Osteocyte (in vitro differentiated cells): Measurements from ENCODE around the gene NPAS4. TPM values are rescaled to one million over a fixed set of nuclear protein-coding genes. Genes with fewer than 3 reads are reported as not detected.
"Not testable (repeated sequence)": the region's sequence is repeated elsewhere in the genome, so short reads cannot be mapped to it uniquely, and the experiment has no call there.

Experiments
- DNase-seq: peaks from one replicate; pipeline ENCODE4 v3.0.0; 2021; ENCODE audit warnings: mixed read lengths; ENCODE audit not compliant: unreplicated experiment; ENCODE audit errors: extremely low spot score
- H3K27ac Mint-ChIP-seq: one replicate; pipeline ENCODE4 v1.8.0; 2021; ENCODE audit warnings: mild to moderate bottlenecking, mixed read lengths; ENCODE audit not compliant: unreplicated experiment
- H3K27me3 Mint-ChIP-seq: one replicate; pipeline ENCODE4 v1.8.0; 2021; ENCODE audit warnings: mixed read lengths; ENCODE audit not compliant: unreplicated experiment
- H3K36me3 Mint-ChIP-seq: one replicate; pipeline ENCODE4 v1.8.0; 2021; ENCODE audit warnings: mixed read lengths; ENCODE audit not compliant: unreplicated experiment
- H3K4me1 Mint-ChIP-seq: one replicate; pipeline ENCODE4 v1.8.0; 2021; ENCODE audit warnings: mixed read lengths; ENCODE audit not compliant: unreplicated experiment
- H3K4me3 Mint-ChIP-seq: one replicate; pipeline ENCODE4 v1.8.0; 2021; ENCODE audit warnings: mild to moderate bottlenecking, moderate library complexity, mixed read lengths; ENCODE audit not compliant: unreplicated experiment
- H3K9me3 Mint-ChIP-seq: one replicate; pipeline ENCODE4 v1.8.0; 2021; ENCODE audit warnings: mixed read lengths; ENCODE audit not compliant: unreplicated experiment
- total RNA-seq: library from RNA; stranded (reverse); gene quantifications from 2 replicates; pipeline ENCODE4 v1.2.1, GENCODE V29; 2021
- TF ChIP-seq, protein P1 (sequence below): fragments of 200-600 bp; sonication (generic); IDR thresholded peaks from 2 replicates; pipeline ENCODE4 v1.5.0; 2021; ENCODE audit warnings: antibody characterized with exemption, mild to moderate bottlenecking, moderate library complexity

Gene NPAS4
- total RNA-seq, 1 donor from 2014 or later, result 0.11 TPM

DNA sequence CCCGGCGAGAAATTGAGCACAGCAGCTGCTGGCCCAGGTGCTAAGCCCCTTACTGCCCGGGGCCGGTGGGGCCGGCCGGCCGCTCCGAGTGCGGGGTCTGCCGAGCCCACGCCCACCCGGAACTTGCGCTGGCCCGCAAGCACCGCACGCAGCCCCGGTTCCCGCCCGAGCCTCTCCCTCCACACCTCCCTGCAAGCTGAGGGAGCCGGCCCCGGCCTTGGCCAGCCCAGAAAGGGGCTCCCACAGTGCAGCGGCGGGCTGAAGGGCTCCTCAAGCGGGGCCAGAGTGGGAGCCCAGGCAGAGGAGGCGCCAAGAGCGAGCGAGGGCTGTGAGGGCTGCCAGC is 20.1 kb downstream of the NPAS4 start:
- H3K27ac Mint-ChIP-seq, DNase-seq, H3K9me3 Mint-ChIP-seq, H3K36me3 Mint-ChIP-seq, H3K4me3 Mint-ChIP-seq: not testable (repeated sequence)
- H3K4me1 Mint-ChIP-seq, result peaks cover 10% of the 10 kb centered on the region
- peaks cover 10% of the 10 kb centered on the region for H3K27me3 Mint-ChIP-seq

DNA sequence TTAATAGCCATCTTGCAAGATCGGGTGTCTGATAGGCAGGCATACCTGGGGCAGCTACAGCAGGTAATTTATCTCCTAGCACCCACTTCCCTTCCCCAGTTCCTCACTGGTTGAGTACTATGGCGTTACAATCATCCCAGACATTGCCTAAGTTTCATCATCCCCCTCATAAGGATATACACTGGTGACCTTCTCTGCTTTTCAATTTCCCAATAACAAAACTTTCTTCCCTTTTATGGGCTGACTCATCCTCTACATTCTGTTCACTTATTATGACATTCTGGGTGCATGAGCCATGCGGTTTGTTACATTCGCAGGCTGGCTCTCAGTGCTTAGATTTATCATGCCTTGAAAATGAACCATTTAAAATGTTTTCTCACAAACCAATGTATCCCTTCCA is 22.8 kb downstream of the NPAS4 start:
- peaks cover 10% of the 10 kb centered on the region for H3K9me3 Mint-ChIP-seq
- TF ChIP-seq, protein P1, sequence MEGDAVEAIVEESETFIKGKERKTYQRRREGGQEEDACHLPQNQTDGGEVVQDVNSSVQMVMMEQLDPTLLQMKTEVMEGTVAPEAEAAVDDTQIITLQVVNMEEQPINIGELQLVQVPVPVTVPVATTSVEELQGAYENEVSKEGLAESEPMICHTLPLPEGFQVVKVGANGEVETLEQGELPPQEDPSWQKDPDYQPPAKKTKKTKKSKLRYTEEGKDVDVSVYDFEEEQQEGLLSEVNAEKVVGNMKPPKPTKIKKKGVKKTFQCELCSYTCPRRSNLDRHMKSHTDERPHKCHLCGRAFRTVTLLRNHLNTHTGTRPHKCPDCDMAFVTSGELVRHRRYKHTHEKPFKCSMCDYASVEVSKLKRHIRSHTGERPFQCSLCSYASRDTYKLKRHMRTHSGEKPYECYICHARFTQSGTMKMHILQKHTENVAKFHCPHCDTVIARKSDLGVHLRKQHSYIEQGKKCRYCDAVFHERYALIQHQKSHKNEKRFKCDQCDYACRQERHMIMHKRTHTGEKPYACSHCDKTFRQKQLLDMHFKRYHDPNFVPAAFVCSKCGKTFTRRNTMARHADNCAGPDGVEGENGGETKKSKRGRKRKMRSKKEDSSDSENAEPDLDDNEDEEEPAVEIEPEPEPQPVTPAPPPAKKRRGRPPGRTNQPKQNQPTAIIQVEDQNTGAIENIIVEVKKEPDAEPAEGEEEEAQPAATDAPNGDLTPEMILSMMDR, result no peak
- H3K4me3 Mint-ChIP-seq, result no peak overlapping the region
- H3K27ac Mint-ChIP-seq, result no peak overlapping the region
- DNase-seq, result no peak
- H3K36me3 Mint-ChIP-seq, result no peaks in the 10 kb centered on the region
- peaks cover 27% of the 10 kb centered on the region for H3K27me3 Mint-ChIP-seq
- H3K4me1 Mint-ChIP-seq, result no peaks in the 10 kb centered on the region

GRCh38 chr11:66447012-66447411 is 26.2 kb downstream of the NPAS4 start:
- Mint-ChIP-seq H3K36me3 (no peaks in the 10 kb centered on the region), H3K9me3 (peaks cover 10% of the 10 kb centered on the region), H3K27ac (no peak overlapping the region), H3K27me3 (peaks cover 56% of the 10 kb centered on the region), H3K4me3 (no peak overlapping the region), H3K4me1 (no peaks in the 10 kb centered on the region)
- no peak for DNase-seq
- TF ChIP-seq, protein P1, result no peak

GRCh38 chr11:66448523-66448922 is 27.7 kb downstream of the NPAS4 start:
- Mint-ChIP-seq H3K4me1 (no peaks in the 10 kb centered on the region), H3K9me3 (peaks cover 4% of the 10 kb centered on the region), H3K27ac (no peak overlapping the region), H3K27me3 (peaks cover 57% of the 10 kb centered on the region), H3K4me3 (no peak overlapping the region), H3K36me3 (no peaks in the 10 kb centered on the region)
- TF ChIP-seq, protein P1, result no peak
- no peak for DNase-seq

GRCh38 chr11:66450560-66450959 is 29.7 kb downstream of the NPAS4 start:
- H3K36me3 Mint-ChIP-seq, result no peaks in the 10 kb centered on the region
- TF ChIP-seq, protein P1, result no peak
- no peak overlapping the region for H3K27ac Mint-ChIP-seq
- no peaks in the 10 kb centered on the region for H3K4me1 Mint-ChIP-seq
- H3K9me3 Mint-ChIP-seq, result no peaks in the 10 kb centered on the region
- peaks cover 69% of the 10 kb centered on the region for H3K27me3 Mint-ChIP-seq
- no peak overlapping the region for H3K4me3 Mint-ChIP-seq
- DNase-seq, result no peak

GRCh38 chr11:66451663-66452062 is 30.8 kb downstream of the NPAS4 start:
- DNase-seq, result no peak
- peaks cover 60% of the 10 kb centered on the region for H3K27me3 Mint-ChIP-seq
- no peaks in the 10 kb centered on the region for H3K9me3 Mint-ChIP-seq
- H3K27ac Mint-ChIP-seq, result no peak overlapping the region
- H3K4me3 Mint-ChIP-seq, result no peak overlapping the region
- H3K36me3 Mint-ChIP-seq, result no peaks in the 10 kb centered on the region
- H3K4me1 Mint-ChIP-seq, result no peaks in the 10 kb centered on the region
- TF ChIP-seq, protein P1, result no peak
